NCI-H1048 (cell line): ENCODE data around the gene KIRREL3.

Experiments
- DNase-seq: peaks from one replicate; lab custom pipeline; 2025; lab: John Stamatoyannopoulos, UW

The KIRREL3 gene

DNA sequence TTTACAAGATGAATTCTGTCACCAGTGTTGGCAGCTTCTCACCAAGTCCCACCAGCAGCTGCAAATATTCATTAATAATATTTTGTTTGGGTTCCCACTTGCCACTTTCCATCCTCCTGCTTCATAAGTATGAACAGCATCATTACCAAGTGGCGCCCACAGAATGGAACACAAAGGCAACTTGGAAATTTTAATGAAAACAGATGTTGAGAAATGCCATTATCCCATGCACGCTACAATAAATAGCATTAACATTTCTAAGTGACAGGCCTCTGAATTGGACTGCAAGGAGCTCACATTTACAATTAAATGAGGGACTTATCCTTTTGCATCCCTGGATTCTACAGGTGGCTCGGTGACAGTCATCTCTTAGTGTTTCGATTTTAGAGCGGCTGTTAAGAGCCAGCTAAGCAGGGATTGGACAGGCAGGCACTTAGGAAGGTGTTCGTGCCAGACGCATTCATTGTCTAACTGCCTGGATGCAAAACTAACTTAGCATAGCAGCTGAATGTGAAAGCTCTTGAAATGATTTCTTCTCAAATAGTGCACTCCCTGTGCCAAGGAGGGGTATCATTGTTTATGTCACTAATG, 170.3 kb downstream of the KIRREL3 start:
- DNase-seq: no peak

DNA sequence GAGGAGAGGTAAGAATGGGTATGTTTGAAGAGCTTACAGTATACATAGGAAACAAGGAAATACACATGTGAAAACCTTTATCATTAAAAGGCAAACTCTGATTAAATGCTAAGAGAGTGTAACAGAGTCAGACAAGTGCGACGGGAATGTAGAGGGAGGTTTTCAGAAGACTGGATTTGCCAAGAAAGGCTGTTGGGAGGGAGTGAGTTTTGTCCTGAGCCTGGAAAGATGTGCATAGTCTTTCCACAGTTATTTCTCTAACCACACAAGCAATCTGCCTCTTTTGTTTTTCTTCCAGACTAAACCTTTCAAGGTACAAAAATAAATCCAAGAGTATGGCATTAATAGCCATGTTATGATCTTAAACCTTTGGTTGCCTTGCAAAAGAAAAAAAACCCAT, 170.9 kb downstream of the KIRREL3 start:
- no peak for DNase-seq

DNA sequence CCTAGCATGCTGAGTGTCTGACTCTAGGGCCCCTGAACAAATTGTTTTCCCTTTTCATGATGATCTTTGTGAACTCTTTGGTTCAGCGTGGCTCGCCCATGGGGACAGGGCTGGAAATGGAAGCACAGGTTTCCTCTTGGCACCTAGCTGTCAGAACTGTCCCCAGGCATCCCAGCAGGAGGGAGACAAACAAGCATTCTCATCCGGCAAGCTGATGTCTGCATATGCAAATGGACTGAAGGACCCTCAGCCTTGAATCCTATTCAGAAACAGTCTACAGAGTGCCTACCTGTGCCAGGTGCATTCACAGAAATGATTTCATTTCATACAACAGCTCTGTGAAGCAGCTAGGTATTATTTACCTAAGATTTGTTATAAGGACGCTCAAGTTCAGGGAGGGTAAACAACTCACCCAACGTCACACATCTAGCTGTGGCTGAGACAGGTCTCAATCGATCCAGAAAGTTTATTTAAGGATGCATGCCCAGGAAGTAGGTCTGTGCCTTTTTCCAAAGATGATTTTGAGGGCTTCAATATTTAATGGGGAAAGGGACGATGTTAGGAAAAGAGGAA, 176.4 kb downstream of the KIRREL3 start:
- DNase-seq: no peak

- DNase-seq: no peak
Observed at GRCh38 chr11:126823274-126823673, 177.3 kb downstream of the KIRREL3 start.

DNA sequence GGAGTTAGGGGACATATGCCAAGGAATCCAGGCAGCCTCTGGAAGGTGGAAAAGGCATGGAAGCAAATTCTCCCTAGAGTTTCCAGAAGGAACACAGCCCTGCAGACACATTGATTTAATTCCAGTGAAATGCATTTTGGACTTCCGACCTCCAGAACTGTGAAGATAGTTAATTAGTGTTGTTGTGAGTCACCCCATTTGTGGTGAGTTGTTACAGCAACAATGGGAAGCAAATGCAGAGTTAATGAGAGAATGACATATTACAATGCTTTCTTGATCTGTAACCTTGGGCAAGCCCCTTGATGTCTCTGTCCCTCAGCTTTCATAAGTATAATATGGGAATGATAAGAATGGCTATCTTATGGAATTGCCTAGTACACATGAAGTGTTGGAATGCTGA, 178.7 kb downstream of the KIRREL3 start:
- no peak for DNase-seq

- no peak for DNase-seq
Observed at GRCh38 chr11:126819194-126819593, 181.4 kb downstream of the KIRREL3 start.

- no peak for DNase-seq
Observed at GRCh38 chr11:126817523-126818450, 182.8 kb downstream of the KIRREL3 start.

- DNase-seq: no peak
Observed at GRCh38 chr11:126817096-126817495, 183.5 kb downstream of the KIRREL3 start.

- DNase-seq: no peak
Observed at GRCh38 chr11:126816645-126817044, 183.9 kb downstream of the KIRREL3 start.

- no peak for DNase-seq
Observed at GRCh38 chr11:126815111-126815510, 185.5 kb downstream of the KIRREL3 start.

DNA sequence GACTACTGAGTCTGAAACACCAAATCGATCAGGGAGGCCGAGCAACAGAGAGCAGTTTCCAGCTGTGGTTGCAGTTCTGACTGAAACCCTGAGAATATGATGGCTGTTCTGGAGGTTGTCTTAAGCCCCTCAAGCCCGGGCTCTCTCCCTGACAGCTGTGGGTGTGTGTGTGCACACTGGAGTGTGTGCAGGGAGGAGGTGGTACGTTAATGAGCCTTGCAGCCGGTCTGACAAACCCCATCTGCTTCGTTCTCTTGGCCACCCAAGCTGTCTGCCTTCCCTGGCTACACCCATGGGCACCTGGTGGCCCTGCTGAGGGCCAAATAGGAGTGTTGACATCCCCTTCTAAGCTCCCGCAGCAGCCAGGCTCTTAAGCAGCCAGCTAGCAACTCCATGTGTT, 189.8 kb downstream of the KIRREL3 start:
- DNase-seq: no peak

GRCh38 chr11:126809514-126810289, 190.9 kb downstream of the KIRREL3 start:
- no peak for DNase-seq

GRCh38 chr11:126808836-126809235, 191.7 kb downstream of the KIRREL3 start:
- no peak for DNase-seq

DNA sequence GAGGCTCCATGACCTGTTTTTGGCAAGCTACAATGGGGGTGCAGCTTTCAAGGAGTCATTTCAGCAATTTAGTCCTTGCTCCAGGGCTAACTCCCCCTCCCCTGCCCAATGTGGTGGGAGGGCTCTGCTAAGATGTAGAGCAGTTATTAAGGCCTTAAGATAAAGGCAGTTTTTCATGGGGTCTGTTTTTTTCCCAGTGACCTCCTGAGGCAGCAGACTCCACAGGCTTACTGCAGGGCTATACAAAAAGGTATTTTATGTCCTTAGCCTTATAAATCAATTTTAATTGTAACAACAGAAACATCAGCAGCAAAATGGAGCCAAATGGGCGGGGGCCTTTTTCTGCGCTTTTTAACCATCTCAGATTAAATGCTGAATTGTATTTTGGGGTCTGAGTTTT, 192.3 kb downstream of the KIRREL3 start:
- DNase-seq: no peak

- no peak for DNase-seq
Observed at GRCh38 chr11:126805870-126806269, 194.7 kb downstream of the KIRREL3 start.

DNA sequence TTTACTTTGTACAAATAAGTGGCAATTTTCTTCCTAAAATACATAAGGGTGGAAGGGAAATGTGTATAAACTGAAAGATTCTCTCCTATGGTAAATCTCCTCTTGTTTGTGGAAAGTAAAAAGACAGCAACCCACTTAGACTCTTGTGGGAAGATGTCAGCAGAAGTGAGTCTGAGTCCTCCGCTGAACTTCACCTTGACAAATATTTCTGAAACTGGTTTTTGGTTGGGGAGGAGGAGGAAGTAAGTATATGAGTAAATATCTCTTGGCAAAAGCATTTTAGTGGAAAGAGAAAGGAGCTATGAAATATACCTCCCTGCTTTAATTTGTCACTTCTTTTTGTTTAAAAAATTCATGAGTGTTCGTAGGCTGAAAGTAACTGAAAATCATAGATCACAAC, 196.2 kb downstream of the KIRREL3 start:
- DNase-seq: no peak

- DNase-seq: no peak
Observed at GRCh38 chr11:126800009-126800408, 200.6 kb downstream of the KIRREL3 start.

GRCh38 chr11:126797457-126798169, 203.0 kb downstream of the KIRREL3 start:
- no peak for DNase-seq

DNA sequence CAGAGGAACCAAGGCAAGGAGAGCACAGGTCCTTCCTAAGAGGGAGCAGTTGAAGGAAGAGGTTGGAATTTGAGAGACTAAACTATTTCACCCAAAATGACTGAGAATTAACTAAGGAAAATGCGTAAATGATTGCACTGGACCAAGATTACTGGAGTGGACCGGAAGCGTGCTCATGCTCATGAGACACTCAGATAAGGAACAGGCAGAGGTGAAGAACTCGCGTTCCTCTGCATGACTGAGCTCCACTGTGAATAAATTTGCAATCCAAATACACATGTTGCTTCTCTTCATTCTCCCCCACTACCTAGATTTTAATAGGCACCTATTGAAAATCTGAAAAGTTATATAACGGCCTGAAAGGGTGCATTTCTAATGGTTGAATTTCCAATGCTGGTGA, 207.0 kb downstream of the KIRREL3 start:
- DNase-seq: no peak

GRCh38 chr11:126791991-126792390, 208.6 kb downstream of the KIRREL3 start:
- no peak for DNase-seq

- no peak for DNase-seq
Observed at GRCh38 chr11:126791446-126791845, 209.1 kb downstream of the KIRREL3 start.
